Activated CD8-positive, alpha-beta T cell treated with anti-CD3 and anti-CD28 coated beads for 36 hours (primary cell): ENCODE measurements around the gene MFSD6L. TPM values are rescaled to one million over a fixed set of nuclear protein-coding genes. Genes with fewer than 3 reads are reported as not detected.

Experiments
- ATAC-seq: fragments of 200-7000 bp; cut with Tn5 transposase; one replicate; pipeline ENCODE4 v1.10.0; 2021; ENCODE audit warnings: mild to moderate bottlenecking, moderate library complexity
- CTCF ChIA-PET: fragments of 350-600 bp; sonication (Branson Sonifier 250); formaldehyde crosslinking; loops from one replicate; lab custom pipeline; 2021; ENCODE audit warnings: antibody characterized with exemption; lab: Charles Lee
- POLR2A ChIA-PET: fragments of 350-600 bp; sonication (Branson Sonifier 250); formaldehyde crosslinking; loops from one replicate; lab custom pipeline; 2021; ENCODE audit warnings: antibody characterized with exemption; lab: Charles Lee
- DNase-seq: peaks from one replicate; pipeline ENCODE4 v3.0.0-alpha.2; 2020
- H3K27ac Mint-ChIP-seq: one replicate; pipeline ENCODE4 v1.8.0; 2021; ENCODE audit warnings: mild to moderate bottlenecking, mixed read lengths
- H3K27me3 Mint-ChIP-seq: one replicate; pipeline ENCODE4 v1.8.0; 2021; ENCODE audit warnings: mixed read lengths
- H3K36me3 Mint-ChIP-seq: one replicate; pipeline ENCODE4 v1.8.0; 2021; ENCODE audit warnings: low read depth, mixed read lengths
- H3K4me1 Mint-ChIP-seq: one replicate; pipeline ENCODE4 v1.8.0; 2021; ENCODE audit warnings: low read depth, mixed read lengths
- H3K4me3 Mint-ChIP-seq: one replicate; pipeline ENCODE4 v1.8.0; 2021; ENCODE audit warnings: mild to moderate bottlenecking, moderate library complexity, mixed read lengths
- H3K9me3 Mint-ChIP-seq: one replicate; pipeline ENCODE4 v1.8.0; 2021; ENCODE audit warnings: mixed read lengths
- CTCF ChIP-seq: fragments of 200-600 bp; IDR thresholded peaks from one replicate; pipeline ENCODE4 v1.8.0; 2022; ENCODE audit warnings: antibody characterized with exemption, mild to moderate bottlenecking
- intact Hi-C: fragments of 100-400 bp; cut with micrococcal nuclease; formaldehyde crosslinking; loops from one replicate; pipeline ENCODE4 v1.10.0; 2022
- total RNA-seq, 2 experiments: library from RNA; stranded (reverse); gene quantifications; one replicate each; pipeline ENCODE4 v1.2.3, GENCODE V29; 2021

MFSD6L gene
- total RNA-seq, 2 experiments from 2014 or later, result 0.20 to 0.22 TPM

GRCh38 chr17:8791248-8791909 is 7.8 kb downstream of the MFSD6L start:
- CTCF ChIA-PET, result no interaction called here
- DNase-seq, result no peak
- intact Hi-C loops, result no loop called here

DNA sequence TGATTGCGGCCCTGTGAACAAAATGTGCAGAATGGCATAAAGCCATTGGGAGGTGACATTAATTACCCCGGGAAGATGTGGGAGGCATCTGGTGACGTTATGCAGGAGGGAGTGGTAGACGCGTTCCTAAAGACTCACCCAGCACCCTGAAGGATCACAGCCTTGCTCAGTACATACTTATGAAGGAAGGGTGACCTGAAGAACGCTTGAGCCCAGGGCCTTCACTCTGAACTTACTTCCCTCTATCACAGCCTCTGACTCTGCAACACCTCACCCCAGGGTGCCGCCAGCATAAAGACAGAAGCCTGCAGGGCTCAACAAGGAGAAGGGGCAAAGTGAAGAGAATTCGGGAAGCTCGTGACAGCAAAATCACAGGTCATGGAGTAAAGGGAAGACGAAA is 9.4 kb downstream of the MFSD6L start:
- Mint-ChIP-seq H3K4me3 (no peak overlapping the region), H3K9me3 (peaks cover 9% of the 10 kb centered on the region), H3K36me3 (no peaks in the 10 kb centered on the region), H3K27me3 (no peaks in the 10 kb centered on the region), H3K27ac (no peak overlapping the region), H3K4me1 (no peaks in the 10 kb centered on the region)
- CTCF ChIA-PET, result interaction anchor here (0.7 kb wide), 1 partner anchor 208 kb away, joined by 3 read pairs; no protein-coding TSS in a partner anchor
- ATAC-seq (no peak), DNase-seq (no peak)
- no peak for TF ChIP-seq CTCF
- intact Hi-C loops, result no loop called here
- POLR2A ChIA-PET, result interaction anchor here (0.6 kb wide), 1 partner anchor 198 kb away, joined by 3 read pairs; no protein-coding TSS in a partner anchor

More at GRCh38 chr17:8791248-8791909, 7.8 kb downstream of the MFSD6L start:
- no peaks in the 10 kb centered on the region for H3K4me1 Mint-ChIP-seq
- H3K27me3 Mint-ChIP-seq, result no peaks in the 10 kb centered on the region
- no peak for TF ChIP-seq CTCF
- H3K36me3 Mint-ChIP-seq, result no peaks in the 10 kb centered on the region
- H3K27ac Mint-ChIP-seq, result no peak overlapping the region
- no peak overlapping the region for H3K4me3 Mint-ChIP-seq
- peaks cover 9% of the 10 kb centered on the region for H3K9me3 Mint-ChIP-seq
- POLR2A ChIA-PET, result interaction anchor here (0.6 kb wide), 1 partner anchor 1073 kb away, joined by 3 read pairs; no protein-coding TSS in a partner anchor
- ATAC-seq, result no peak

GRCh38 chr17:8788998-8789397 is 10.2 kb downstream of the MFSD6L start:
- no peak for TF ChIP-seq CTCF
- CTCF ChIA-PET, result interaction anchor here (0.6 to 0.8 kb wide), 2 partner anchors 78 to 209 kb away, joined by 3 to 4 read pairs; partner anchors contain the start of gene PIK3R6
- POLR2A ChIA-PET, result interaction anchor here (0.6 kb wide), 1 partner anchor 198 kb away, joined by 3 read pairs; no protein-coding TSS in a partner anchor
- no peak overlapping the region for H3K4me3 Mint-ChIP-seq
- no peaks in the 10 kb centered on the region for H3K36me3 Mint-ChIP-seq
- no peak for ATAC-seq
- H3K27ac Mint-ChIP-seq, result no peak overlapping the region
- no peaks in the 10 kb centered on the region for H3K27me3 Mint-ChIP-seq
- DNase-seq, result no peak
- H3K4me1 Mint-ChIP-seq, result no peaks in the 10 kb centered on the region
- intact Hi-C loops, result no loop called here
- H3K9me3 Mint-ChIP-seq, result peaks cover 9% of the 10 kb centered on the region

DNA sequence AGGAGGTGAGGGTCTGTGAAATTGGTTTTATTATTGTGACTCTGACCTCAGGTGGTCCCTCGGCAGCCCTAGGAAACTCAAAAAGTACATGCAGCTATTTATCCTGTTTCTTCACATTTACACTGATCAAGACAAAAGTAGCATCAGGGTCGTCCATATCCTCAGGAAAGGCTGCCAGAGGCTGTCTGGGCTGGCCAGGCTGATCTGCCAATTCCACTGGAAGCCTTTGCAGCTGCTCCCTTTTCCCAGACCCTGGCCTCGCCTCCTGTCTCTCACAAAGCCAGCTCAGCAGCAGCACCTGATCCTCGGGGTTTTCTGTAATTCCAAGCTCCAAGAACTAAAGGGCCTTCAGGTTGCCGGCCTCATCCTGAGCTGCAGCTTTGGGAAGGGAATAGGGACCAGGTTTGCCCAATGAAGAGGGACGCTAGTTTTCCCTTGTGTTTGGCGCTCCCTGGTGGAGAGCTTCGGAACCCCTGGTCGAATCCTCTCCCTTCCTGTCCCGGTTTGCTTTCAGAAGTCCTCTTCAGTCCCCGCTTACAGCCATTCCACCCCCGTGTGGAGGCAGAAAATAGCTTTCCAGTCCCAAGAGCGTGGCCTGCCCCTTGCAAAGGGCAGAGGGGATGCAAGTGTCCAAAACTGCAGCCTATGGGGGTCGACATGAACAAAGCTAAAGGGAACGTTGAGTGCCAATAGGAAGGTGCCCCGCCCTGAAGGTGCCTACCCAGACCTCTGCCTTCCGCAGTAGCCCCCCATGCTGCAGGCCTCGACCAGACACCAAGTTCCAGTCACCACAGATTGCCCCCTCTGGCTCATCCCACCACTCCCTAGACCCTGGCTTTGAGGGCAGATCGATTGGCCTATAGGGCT is 13.4 kb downstream of the MFSD6L start:
- POLR2A ChIA-PET, result no interaction called here

More for the DNA sequence above, 13.4 kb downstream of the MFSD6L start:
- intact Hi-C loops, result no loop called here
- H3K27ac Mint-ChIP-seq, result no peak overlapping the region
- peak; percentile 93 for TF ChIP-seq CTCF
- ATAC-seq, result no peak
- no peak overlapping the region for H3K4me3 Mint-ChIP-seq
- CTCF ChIA-PET, result interaction anchor here (0.7 to 4.3 kb wide), 55 partner anchors 9 to 447 kb away, joined by 3 to 50 read pairs (median 4); partner anchors contain the start of genes MFSD6L, MYH10 and RPL26
- peak; percentile 77 for DNase-seq
- no peaks in the 10 kb centered on the region for H3K36me3 Mint-ChIP-seq
- peaks cover 5% of the 10 kb centered on the region for H3K4me1 Mint-ChIP-seq
- H3K9me3 Mint-ChIP-seq, result no peaks in the 10 kb centered on the region
- no peaks in the 10 kb centered on the region for H3K27me3 Mint-ChIP-seq
